ENCODE results near the gene ZNF366.

DNA sequence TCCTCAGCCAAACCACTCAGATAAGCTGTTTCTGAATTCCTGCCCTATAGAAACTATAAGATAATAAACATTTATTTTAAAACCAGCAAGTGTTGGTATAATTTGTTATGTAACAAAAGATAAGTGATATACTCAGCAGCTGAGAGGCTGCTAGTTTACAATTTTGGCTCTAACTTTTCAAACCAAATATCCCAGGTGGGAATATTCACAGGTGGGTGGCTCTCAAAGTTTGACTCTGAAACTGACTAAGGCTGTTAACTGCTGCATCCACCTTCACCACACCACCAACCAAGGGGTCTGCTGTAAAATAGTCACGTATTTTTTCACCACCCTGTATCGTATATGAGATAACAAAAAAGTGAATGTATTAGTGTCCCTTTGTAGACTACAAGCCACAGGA lies 9.7 kb upstream of the ZNF366 start:
- TF ChIP-seq, protein P1, sequence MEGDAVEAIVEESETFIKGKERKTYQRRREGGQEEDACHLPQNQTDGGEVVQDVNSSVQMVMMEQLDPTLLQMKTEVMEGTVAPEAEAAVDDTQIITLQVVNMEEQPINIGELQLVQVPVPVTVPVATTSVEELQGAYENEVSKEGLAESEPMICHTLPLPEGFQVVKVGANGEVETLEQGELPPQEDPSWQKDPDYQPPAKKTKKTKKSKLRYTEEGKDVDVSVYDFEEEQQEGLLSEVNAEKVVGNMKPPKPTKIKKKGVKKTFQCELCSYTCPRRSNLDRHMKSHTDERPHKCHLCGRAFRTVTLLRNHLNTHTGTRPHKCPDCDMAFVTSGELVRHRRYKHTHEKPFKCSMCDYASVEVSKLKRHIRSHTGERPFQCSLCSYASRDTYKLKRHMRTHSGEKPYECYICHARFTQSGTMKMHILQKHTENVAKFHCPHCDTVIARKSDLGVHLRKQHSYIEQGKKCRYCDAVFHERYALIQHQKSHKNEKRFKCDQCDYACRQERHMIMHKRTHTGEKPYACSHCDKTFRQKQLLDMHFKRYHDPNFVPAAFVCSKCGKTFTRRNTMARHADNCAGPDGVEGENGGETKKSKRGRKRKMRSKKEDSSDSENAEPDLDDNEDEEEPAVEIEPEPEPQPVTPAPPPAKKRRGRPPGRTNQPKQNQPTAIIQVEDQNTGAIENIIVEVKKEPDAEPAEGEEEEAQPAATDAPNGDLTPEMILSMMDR (IDR thresholded peaks at IDR 0.05) = no peak
- no peak for TF ChIP-seq POLR2A (IDR thresholded peaks at IDR 0.05)
